ENCODE results near the gene CNTN1.

CNTN1 gene

DNA sequence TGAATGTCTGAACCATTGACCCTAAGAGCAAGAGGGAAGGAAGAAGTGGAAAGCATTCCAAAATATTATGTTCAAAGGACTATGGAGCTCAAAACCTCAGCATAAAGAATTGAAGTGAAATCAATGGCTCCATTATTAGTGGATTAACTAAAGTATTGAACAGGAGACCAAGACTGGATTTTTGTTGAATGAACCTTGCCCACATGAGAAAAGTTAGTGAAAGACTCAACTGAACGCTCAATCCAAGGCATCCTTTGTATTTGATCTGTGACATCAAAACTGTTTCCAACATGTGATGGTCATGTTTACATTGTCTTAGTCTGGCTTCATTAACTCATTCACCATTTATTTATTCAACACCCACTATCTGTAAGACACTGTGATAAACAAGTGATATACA is 161.0 kb downstream of the CNTN1 start:
- no peak for DNase-seq (ENCODE audit: low spot score)
- in situ Hi-C loops (cut with MboI; ENCODE audit: low sequenced_read_pairs, unreplicated experiment), result no loop called here

DNA sequence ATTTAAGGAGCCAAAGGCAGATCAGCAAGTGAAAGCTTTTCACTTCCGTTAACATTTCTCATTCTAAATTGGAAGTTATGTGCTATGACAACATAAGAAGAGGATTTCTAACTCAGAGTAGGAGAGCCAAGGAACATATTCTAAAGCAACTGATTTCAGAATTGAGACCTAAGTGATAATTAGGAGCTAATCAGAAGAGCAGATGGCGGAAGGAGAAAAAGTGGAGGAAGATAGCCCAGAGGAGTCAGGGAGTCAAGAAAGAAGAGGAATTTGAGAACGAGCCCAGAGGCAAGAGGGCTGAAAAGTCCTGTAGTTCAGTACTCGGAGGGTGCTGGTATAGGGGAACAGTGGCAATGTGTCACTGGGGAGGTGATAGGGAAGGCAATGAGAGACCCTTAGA is 162.4 kb downstream of the CNTN1 start:
- in situ Hi-C loops (cut with MboI; ENCODE audit: low sequenced_read_pairs, unreplicated experiment), result no loop called here

More for the DNA sequence above, 161.0 kb downstream of the CNTN1 start:
- TF ChIP-seq, protein P1, sequence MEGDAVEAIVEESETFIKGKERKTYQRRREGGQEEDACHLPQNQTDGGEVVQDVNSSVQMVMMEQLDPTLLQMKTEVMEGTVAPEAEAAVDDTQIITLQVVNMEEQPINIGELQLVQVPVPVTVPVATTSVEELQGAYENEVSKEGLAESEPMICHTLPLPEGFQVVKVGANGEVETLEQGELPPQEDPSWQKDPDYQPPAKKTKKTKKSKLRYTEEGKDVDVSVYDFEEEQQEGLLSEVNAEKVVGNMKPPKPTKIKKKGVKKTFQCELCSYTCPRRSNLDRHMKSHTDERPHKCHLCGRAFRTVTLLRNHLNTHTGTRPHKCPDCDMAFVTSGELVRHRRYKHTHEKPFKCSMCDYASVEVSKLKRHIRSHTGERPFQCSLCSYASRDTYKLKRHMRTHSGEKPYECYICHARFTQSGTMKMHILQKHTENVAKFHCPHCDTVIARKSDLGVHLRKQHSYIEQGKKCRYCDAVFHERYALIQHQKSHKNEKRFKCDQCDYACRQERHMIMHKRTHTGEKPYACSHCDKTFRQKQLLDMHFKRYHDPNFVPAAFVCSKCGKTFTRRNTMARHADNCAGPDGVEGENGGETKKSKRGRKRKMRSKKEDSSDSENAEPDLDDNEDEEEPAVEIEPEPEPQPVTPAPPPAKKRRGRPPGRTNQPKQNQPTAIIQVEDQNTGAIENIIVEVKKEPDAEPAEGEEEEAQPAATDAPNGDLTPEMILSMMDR (IDR thresholded peaks at IDR 0.05; ENCODE audit: borderline replicate concordance, control extremely low read depth, extremely low read depth, insufficient read depth, missing control alignments), result no peak

GRCh38 chr12:40864891-40865290 is 172.7 kb downstream of the CNTN1 start:
- DNase-seq (ENCODE audit: low spot score), result no peak
- TF ChIP-seq, protein P1 (IDR thresholded peaks at IDR 0.05; ENCODE audit: borderline replicate concordance, control extremely low read depth, extremely low read depth, insufficient read depth, missing control alignments), result no peak
- in situ Hi-C loops (cut with MboI; ENCODE audit: low sequenced_read_pairs, unreplicated experiment), result no loop called here

More for the DNA sequence above, 162.4 kb downstream of the CNTN1 start:
- DNase-seq (ENCODE audit: low spot score), result no peak
- TF ChIP-seq, protein P1 (IDR thresholded peaks at IDR 0.05; ENCODE audit: borderline replicate concordance, control extremely low read depth, extremely low read depth, insufficient read depth, missing control alignments), result no peak

DNA sequence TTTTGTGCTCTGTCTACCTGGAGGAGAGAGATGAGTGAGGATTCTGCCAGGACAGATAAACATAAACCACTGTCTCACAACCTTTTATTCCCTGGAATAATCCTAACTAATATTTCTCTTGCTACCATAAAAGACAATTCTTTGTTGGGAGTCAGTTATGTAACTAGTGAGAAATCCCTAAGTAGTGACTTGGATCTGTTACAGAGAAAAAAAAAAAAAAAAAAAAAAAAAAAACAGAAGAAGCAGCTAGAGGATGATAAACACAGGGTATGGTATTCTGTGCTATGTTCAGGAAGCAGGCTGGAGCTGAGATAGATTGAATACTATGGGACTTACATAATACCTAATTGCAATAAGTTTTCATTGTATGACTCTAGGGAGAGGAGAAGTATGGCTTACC is 178.7 kb downstream of the CNTN1 start:
- TF ChIP-seq, protein P1 (IDR thresholded peaks at IDR 0.05; ENCODE audit: borderline replicate concordance, control extremely low read depth, extremely low read depth, insufficient read depth, missing control alignments), result no peak
- in situ Hi-C loops (cut with MboI; ENCODE audit: low sequenced_read_pairs, unreplicated experiment), result no loop called here
- DNase-seq (ENCODE audit: low spot score), result no peak

- TF ChIP-seq, protein P1 (IDR thresholded peaks at IDR 0.05; ENCODE audit: borderline replicate concordance, control extremely low read depth, extremely low read depth, insufficient read depth, missing control alignments), result no peak
- DNase-seq (ENCODE audit: low spot score), result no peak
- in situ Hi-C loops (cut with MboI; ENCODE audit: low sequenced_read_pairs, unreplicated experiment), result no loop called here
Measured at GRCh38 chr12:40874868-40875267, 182.6 kb downstream of the CNTN1 start.

DNA sequence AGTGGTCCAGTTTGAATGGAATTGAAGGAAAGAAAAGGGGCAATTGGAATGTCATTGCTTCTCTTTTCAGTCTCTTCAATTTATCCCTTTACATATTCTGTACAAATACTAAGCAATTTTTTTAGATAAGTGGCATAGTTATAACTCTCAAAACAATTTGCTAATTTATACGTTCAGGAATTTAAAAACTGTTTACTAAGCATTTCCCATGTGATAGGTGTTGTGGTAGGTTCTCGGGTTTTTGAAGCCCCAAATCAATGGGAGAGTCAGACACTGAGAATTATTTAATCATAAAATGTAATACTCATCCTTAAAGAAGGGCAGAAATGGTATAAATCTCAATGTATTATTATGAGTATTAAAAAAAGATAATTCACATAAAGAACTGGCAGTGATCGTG is 197.1 kb downstream of the CNTN1 start:
- in situ Hi-C loops (cut with MboI; ENCODE audit: low sequenced_read_pairs, unreplicated experiment), result no loop called here
- TF ChIP-seq, protein P1 (IDR thresholded peaks at IDR 0.05; ENCODE audit: borderline replicate concordance, control extremely low read depth, extremely low read depth, insufficient read depth, missing control alignments), result no peak
- DNase-seq (ENCODE audit: low spot score), result no peak

DNA sequence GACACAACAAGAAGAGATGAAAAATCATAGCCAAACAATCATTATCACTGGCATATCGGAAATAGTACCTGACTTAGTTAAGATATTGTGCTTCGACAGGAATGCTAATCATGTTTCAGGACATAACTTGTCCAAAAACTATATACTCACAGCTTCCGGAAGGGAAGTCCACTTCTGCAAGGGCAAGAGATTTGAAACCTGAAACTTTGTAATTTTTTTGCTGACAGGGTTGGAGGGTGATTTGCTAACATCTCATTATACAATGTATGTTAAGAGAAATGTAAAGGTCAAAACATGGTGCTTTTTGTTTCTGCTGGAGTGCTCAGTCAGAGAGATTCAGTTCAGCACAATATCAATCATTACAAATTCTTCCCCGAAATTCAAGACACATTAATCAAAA is 200.3 kb downstream of the CNTN1 start:
- DNase-seq (ENCODE audit: low spot score), result no peak
- in situ Hi-C loops (cut with MboI; ENCODE audit: low sequenced_read_pairs, unreplicated experiment), result no loop called here
- TF ChIP-seq, protein P1 (IDR thresholded peaks at IDR 0.05; ENCODE audit: borderline replicate concordance, control extremely low read depth, extremely low read depth, insufficient read depth, missing control alignments), result no peak

Data from GM13976 (cell line).